Brain pericyte (primary cell): Measurements from ENCODE around the gene HERPUD2.

Source experiments
- DNase-seq: peaks from one replicate; pipeline ENCODE4 v3.0.0-alpha.2; 2012; ENCODE audit warnings: low read depth, low spot score

Gene HERPUD2, protein sequence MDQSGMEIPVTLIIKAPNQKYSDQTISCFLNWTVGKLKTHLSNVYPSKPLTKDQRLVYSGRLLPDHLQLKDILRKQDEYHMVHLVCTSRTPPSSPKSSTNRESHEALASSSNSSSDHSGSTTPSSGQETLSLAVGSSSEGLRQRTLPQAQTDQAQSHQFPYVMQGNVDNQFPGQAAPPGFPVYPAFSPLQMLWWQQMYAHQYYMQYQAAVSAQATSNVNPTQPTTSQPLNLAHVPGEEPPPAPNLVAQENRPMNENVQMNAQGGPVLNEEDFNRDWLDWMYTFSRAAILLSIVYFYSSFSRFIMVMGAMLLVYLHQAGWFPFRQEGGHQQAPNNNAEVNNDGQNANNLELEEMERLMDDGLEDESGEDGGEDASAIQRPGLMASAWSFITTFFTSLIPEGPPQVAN

DNA sequence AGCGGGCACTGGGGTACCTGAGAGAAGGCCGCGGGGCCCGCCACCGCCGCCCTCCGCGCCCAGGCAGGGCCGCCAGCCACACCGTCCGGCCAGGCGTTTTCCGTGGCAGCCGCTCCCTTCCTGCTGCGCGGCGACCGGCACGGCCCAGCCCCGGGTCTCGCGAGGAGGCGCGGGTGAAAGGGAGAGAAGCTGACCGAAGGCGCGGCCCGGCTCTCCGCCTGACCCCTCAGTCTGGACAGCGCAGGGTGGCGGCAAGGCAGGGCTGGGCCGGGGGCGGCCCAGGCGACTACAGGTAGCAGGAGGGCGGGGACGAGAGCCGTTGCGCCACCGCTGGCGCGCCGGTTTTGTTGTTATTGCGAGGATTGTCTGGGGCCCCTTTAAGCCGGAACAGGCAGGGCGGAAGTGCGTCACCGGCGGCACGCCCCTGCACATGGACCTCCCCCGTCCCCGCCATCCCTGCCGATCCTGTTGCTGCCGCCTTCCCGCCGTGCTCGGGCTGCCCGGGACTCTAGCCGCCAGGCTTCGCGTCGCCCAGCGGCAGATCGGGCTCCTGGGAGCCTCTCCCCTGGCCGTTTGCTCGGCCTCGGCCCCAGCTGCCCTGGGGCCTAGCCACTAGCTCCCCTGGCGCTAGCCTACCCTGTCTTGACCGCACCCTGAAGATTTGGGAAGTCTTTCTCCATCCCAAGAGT lies at the start of gene HERPUD2:
TSS of gene HERPUD2 (minus strand) at position 352 of the 689 bp plus-strand sequence. CDS start 805 bp downstream, outside the sequence.
- DNase-seq, result peak; percentile 66

DNA sequence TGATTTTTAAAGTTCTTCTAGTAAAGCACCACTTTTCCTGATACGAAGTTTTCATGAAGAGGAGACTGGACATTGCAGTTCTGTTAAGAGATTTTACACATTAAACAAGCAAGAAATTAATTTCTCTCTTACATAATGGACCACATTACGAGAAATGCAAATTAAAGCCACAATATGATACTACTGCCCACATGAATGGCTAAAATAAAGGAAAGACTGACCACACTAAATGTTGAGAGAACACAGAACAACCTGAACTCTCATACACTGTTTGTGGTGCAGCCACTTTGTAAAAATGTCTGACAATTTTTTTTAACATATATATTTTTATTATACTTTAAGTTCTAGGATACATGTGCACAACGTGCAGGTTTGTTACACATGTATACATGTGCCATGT lies 44.0 kb upstream of the HERPUD2 start:
- DNase-seq, result no peak

DNA sequence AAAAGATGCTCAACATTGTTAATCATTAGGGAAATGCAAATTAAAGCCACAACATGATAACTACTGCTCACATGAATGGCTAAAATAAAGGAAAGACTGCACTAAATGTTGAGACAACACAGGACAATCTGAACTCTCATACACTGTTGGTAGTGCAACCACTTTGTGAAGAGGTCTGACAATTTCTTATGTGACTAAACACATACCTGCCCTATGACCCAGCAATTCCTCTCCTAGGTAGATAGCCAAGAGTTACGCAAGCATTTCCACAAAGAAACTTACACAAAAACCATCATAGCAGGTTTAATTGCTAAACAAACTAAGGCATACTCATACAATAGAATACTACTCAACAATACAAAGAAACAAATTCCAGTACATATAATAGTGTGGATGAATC lies 41.8 kb upstream of the HERPUD2 start:
- no peak for DNase-seq

DNA sequence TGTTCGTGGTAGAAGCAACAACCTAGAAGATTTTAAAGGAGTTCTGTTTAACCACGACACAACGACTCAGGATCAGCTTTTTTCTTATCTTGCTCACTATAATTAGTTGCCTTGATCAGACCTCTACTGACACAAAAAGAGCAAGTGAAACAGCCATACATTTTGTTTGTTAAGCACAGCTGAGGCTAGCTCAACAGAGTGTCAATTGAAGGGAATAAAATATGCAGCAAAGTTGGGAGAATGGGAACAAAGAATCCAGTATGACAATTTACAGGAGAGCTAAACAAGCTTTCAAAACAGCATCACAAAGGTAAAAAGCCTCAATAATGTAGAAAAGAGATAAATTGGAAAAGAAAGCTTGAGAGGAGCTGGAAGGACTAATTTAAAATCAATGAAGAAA lies 40.5 kb upstream of the HERPUD2 start:
- DNase-seq, result no peak

DNA sequence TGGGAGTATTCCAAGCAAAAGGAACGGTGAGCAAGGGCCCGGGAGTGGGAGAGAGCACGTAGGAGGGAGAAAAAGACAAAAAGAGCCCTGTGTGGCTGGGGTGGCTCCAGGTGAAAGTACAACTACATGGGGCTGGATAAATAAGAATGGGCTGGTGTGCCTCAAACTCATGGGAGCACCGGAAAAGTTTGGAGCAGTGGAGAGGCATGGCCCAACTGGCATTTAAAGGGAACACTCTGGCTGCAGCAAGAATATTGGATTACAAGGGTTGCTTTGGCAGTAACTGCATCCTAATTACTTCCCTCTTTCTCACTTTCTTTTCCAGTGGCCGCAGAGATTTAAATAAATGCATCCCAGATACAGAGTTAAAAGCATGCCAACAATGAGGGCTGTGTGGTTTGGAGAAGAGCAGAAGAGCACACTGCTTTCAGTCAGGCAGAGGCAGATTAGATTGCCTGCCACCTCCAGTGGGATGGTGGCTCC lies 39.1 kb upstream of the HERPUD2 start:
- no peak for DNase-seq

DNA sequence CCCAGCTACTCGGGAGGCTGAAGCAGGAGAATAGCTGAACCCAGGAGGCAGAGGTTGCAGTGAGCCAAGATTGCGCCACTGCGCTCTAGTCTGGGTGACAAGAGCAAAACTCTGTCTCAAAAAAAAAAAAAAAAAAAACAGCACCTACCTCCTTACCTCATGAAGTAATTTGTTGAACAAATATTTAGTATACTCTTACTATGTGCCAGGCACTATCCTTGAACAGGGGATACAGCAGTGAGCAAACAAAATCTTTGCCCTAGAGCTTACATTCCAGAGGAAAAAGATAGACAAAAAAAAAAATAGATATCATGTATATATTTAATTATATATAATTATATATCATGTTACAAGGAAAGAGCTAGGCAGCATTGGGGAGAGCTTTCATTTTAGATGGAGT lies 36.4 kb upstream of the HERPUD2 start:
- DNase-seq, result no peak

DNA sequence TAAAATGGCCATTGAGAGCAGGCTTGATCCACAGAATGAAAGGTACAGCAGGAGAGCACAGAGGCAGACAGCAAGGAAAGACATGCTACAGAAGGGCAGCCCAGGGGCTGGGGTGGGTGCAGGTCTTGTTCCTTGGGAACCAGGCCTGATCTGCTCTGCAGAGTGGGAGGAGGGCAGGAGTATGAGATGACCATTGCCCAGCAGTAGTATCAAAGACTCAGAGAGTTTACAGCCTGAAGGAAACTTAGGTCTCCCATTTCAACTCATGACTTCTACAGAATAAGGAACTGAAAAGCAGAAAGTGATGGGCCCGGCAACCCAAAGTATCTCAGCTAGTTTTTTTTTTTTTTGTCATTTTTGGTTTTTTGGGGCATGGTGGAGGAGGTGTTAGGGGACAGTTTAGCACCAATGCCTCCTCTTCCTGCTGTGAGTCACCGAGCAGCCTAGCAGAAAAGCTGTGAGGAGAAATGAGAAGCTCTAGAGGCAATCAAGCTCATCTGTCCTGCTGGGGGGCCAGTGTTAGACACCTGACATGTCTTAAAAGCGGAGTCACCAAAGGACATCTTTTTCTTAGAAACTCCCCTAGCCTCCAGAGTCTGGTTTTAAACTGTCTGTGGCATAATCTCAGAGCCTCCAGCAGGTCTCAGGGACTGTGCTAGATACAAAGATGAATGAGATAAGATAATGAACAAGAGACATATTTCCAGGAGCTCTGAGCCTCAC lies 34.3 kb upstream of the HERPUD2 start:
- no peak for DNase-seq

DNA sequence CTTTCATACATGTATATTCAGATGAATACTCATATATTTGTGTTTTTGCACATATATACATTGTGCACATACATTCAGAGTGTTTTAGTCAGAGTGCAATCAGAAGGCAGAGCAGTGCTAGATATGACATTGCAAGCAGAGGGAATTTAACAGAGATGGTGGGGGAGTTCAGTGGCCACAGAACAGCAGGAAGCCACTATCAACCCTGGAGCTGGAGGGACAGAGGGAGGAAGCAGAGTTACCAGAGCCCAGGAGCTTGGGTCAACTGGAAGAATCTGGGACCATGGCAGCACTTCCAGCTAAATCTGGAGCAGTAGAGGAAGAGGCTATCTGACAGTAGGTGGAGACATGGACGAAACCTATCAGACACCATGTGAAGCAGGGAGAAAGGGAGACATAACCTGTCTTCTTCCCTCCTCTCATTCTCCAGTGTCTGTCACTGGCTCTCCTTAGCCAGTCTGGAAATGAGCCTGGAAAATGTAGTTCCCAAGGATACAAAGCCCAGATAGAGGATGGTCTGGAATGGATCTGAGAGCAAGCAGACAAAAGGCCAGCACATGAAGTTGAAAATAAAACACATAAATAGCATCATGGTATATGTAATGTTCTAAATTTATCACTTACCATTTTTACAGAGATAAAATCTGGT lies 33.6 kb upstream of the HERPUD2 start:
- DNase-seq, result no peak

DNA sequence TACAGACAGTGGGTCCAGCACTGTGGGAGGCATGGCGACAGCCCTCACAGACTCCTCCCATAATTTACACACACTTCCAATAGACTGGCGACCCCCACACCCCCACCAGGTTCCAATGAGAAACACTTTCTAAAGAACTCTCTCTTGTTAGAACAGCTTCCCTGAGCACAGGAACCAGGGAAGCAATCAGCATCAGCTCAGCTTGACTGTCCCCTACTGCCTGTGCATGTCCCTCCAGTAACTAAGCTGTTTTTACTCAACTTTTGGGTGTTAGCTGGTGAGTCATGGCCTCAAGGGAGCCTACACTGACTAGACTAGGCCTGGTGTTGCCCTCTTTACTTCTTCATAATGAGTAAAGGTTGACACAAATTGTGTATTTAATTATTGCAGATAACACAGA lies 32.6 kb upstream of the HERPUD2 start:
- no peak for DNase-seq

DNA sequence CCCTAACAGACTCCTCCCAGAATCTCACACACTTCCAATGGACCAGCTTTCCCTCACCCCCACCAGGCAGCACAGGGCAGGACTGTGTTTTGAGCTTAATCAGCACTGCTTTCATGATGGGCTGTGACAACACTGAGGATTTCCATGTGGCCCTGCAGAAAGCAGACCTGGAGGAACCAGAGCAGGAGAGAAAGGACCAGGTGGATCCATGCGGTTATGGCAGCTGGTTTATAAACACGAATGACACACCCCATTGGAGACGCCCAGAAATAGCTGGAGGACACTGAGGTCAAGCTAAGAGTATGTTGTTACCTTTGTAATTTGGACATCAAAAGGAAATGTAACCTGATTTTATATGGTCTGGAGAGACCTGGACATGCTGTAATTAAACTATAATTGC lies 31.7 kb upstream of the HERPUD2 start:
- no peak for DNase-seq

DNA sequence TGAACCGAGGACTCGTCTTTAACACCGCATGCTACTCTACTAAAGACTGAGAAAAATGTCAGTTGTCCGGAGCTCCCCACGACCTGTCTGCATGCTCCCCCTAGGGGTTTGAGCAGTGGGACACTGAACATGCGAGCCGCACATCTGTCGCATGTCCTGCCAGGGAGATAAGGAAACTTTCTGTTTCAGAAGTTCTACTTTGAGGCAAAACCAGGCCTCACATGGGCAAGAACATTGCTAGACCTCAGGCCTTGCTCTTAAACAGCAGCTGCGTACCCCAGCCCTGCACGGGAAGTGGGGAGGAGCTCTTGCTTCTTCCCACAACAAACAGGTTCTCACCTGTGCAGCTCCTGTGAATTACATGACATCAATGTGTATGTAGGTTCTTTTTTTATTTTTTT lies 30.3 kb upstream of the HERPUD2 start:
- no peak for DNase-seq

DNA sequence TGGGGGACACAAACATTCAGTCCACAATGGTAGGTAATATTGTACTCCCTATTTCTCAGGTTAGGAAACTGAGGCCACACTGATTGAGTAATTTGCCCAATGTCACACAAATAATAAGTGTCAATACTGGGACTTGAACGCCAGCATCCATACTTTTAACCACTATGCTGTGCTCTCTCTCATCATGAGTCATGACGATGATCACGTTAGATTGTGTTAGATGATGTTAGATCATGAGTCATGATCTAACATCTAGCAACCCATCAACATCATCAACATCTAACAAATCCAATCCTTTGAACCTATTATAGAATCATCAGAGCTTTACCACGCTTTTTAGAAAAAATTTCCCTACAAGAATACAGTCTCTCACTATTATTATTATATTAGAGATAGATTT lies 28.1 kb upstream of the HERPUD2 start:
- DNase-seq, result no peak

DNA sequence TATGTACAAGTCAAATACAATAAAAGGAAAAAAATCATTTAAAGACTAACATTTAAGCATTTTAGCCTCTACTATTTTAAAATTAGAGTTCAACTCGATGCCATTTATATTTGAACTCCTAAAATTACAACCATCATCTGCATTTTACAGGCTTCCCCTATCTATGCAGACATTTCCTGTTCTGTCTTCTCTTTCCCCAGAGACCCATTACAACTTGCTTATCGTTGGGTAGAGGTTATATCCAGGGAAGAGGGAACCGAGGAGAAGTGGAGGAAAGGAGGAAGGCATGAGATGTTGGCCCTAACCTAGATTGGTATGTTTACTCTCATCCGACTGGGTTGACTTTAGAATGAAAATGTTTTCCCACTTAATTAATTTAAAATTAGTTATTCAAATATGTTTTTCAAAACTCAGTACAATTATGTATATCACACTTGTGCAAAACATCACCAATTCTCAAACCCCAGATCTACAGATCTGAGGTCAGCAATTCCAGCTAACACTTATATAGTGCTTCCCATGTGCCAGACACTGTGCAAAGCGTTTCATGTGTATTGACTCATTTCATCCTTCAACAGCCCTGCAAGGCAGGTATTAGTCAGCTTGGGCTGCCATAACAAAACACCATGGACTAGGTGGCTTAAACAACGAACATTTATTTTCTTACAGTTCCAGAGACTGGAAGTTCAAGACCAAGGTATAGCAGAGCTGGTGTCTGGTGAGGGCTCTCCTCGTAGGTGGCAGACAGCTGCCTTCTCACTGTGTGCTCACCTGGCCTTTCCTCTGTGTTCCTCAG lies 27.3 kb upstream of the HERPUD2 start:
- no peak for DNase-seq

DNA sequence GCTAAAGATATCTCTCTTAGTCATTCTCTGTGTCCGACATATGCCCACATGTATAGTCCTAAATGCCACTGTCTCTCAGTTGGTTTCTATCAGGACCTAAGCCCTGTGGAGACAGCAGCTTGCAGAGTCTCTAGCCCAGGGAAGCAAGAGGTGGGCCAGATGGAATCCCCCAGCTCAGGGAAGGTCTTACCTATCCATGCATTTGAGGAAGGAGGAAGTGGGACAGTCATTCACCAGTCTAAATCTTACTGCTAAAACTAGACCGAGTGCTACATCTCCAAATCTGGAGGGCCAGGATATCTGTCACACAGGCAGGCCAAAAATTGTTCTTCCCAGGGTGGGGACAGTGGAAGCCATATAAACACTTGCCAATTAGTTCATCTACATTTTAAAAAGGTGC lies 26.4 kb upstream of the HERPUD2 start:
- DNase-seq, result no peak

DNA sequence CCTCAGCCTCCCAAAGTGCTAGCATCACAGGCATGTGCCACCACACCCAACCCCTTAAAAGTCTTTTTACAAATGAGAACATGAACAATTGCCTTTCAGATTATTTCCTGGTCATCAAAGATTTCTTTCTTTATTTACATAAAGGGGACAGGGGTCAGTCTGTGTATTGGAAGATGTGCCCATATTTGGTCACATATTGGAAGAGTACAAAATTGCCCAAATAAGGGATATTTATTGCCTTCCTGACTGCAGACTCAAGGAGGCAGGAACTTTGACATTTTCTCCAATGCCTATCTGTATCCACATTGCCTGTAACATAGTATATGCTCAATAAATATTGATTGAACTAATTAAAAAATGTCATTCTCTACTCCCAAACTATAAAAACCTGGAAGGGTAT lies 25.9 kb upstream of the HERPUD2 start:
- DNase-seq, result no peak

DNA sequence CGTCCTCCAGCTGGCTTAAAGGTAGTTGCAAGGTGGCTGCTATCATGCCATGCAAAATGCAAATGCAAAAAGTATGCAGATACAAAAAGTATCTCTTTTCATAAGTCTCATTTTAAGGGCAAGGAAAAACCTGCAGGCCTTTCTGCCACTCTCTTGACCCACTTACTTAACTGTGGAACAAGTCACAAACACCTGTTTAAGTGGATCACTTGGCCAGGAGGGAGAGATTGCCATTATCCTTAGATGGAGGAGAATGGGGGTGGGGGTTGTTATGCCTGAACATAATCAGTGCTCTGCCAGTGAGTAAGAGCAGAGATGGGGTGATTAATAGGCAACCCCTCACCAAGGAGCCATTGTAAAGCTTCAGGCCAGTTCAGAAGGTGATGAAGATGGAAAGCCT lies 25.1 kb upstream of the HERPUD2 start:
- no peak for DNase-seq

DNA sequence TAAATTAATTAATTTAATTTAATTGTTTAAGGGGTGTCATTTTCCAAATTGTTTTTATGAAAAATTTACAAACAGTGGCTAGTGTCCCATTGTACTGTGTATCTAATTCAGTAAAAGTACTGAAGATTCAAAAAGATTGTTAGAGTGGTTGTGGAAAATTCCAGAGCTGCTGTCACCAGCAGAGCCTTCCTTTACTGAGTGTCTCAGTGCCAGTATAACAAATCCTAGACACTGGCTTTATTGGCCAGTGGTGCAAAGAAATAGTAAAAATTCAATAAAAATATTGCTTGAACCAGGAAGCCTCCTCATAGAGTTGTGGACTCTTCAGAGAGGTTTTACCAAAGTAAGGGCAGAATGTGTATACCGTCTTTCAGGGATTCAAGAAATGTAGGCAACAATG lies 23.1 kb upstream of the HERPUD2 start:
- no peak for DNase-seq

DNA sequence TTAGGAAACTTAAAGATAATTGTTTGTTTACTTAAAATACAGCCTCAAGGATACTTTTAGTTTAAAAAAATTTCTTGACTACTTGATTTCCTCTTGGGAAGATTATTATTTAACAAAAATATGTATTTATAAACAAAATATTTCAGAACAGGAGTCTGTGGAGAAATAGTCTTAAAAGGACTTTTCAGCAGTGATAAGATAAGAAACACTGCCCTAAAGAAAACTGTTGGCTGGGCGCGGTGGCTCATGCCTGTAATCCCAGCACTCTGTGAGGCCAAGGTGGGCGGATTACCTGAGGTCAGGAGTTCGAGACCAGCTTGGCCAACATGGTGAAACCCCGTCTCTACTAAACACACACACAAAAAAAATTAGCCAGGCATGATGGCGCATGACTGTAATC lies 22.6 kb upstream of the HERPUD2 start:
- DNase-seq, result no peak

DNA sequence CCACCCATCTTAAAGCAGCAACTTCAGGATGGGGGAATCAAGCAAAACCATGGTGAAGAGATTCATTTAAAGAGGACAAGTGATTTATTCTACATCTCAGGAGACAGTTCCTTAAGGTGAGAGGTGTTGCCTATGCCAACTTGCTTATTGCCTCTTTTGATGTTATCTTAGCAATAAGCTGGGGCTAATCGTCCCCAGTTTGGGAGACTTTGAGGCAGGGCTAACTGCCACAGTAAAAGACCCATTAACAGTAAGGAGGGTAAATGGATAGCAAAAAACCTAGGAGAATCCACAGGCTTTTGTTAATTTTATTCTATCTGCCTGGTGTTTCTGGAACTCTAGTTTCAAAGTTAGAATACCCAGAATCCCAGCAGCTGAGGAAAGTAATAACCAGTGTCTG lies 22.1 kb upstream of the HERPUD2 start:
- DNase-seq, result no peak

DNA sequence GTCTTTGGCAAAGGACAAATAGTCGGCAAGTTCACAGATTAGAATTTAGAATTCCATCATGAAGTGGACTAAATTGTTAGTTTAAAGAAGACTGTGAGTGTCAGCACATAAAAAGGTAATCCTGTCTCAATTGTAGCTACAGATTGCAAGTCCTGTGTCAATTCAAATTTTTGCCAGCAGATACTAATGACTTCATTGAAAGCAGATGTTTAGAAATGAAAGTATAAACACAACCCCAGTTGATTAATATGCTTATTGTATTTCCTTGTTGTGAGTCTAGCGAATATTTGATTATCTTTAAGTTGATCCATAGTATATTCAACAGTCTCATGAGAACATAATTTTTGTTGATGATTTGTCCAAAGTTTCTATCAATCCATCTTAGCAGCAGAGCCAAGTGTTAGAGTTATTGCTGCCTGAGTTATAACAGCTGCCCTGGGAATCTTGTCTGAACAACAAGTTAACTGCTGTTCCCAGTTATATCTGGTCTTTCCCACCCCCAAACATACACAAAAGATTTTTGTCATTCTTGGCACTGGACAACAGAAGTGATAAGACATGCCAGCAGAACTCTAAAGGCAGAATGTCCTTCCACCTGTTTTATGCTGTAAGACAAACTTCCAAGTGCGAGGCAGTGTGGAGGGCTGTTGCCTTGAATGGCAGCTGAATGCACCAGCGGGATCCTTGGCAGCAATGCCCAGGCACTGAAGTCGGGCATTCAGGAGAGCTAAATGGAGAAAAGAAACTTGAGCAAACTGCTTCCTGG lies 21.3 kb upstream of the HERPUD2 start:
- no peak for DNase-seq
